Islet precursor cell (in vitro differentiated cells): ENCODE results near the gene ATAD3C.
"Not testable (repeated sequence)": the region's sequence is repeated elsewhere in the genome, so short reads cannot be mapped to it uniquely, and the experiment has no call there.

ENCODE experiments used
- DNase-seq: peaks from one replicate; pipeline ENCODE4 v3.0.0-alpha.2; 2018

The ATAD3C gene

DNA sequence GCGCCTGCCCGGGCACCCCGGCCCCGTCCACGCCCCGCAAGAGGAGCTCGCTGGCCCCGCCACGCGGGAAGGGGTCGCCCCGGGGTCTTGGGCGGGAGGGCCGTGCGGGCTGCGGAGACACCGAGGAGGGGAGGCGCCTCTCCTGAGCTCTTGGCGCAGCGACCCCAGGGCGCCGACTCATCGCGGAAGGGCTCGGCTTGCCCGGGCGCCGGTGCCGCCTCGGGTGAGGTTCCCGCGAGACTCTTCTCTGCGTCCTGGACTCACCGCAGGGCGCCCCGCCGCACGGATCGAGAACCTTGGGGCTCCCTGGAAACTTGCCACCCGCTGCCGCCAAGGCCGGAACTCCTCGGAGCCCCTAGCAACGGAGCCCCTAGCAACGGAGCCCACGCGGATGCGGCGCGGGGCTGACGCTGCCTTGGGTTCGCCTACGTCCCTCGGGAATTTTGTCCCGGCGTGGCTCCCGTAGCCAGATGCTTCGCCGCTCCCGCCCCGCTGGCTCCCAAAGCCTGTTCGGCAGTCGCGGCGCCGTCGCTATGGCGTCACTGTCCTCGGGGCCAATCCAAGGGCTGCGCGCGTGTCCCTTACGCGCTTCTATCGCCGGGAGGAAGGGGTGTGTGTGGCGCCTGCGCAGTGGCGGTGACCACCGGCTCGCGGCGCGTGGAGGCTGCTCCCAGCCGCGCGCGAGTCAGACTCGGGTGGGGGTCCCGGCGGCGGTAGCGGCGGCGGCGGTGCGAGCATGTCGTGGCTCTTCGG is 62.2 kb downstream of the ATAD3C start, which contains the start of gene ATAD3A:
Gene ATAD3A, plus strand, starts transcription at position 630 of the 753 bp plus-strand sequence. Its CDS starts 107 bp downstream, at position 737.
- DNase-seq, result peak; percentile 98

DNA sequence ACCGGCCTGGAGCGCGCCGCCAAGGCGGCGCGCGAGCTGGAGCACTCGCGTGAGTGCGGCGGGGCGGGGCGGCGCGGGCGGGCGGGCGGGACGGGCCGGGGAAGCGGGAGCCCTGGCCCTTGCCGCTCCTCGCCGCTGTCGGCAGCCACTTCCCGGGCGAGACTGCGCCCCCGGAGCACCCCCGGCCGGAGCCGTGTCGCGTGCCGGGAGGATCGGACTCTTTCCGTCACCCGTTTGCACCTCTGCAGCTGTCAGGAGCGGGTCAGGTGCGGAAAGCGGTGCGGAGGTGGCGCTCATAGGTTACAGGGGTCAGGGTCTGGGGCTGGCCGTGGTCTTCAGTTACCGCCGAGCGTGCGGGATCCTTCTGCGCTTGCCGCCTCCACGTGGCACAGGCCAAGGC is 62.9 kb downstream of the ATAD3C start:
- not testable (repeated sequence) for DNase-seq

DNA sequence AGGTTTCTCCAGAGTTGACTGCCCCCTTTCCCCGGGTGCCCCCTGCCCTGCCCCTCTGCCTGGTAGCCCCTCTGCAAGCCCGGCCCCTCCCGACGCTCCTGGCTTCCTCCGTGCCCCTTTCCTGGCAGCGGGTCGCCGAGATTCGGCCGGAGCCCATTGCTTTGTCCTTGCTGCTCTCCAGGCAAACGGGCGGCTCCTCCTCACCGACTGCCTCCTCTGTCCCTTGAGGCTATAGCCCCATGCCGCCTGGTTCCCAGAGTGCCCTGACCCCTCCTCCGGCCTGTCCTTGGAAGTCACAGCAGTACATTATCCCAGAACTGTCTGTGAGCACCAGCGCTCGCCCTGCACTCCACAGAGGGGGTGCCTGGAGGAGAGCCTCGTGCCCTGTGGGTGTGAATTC is 64.2 kb downstream of the ATAD3C start:
- not testable (repeated sequence) for DNase-seq

DNA sequence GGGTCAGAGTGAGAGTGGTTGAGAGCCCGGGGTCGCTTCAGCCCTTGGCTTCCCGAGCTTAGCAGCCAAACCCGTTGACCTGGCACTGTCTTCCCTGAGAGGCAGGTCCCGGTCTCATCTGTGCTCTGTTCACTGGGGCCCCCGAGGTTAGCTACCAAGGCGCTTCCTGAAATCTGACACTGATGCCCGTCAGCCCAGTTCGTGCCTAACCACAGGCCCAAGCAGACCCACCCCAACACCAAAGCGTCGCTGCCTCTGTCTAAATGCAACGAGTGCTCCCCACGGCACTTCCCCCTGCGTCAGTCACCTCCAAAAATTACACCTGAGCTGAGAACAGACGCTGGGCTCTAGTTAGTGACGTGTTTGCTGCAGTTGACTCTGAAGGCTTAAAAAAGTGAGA is 64.9 kb downstream of the ATAD3C start:
- DNase-seq, result not testable (repeated sequence)

DNA sequence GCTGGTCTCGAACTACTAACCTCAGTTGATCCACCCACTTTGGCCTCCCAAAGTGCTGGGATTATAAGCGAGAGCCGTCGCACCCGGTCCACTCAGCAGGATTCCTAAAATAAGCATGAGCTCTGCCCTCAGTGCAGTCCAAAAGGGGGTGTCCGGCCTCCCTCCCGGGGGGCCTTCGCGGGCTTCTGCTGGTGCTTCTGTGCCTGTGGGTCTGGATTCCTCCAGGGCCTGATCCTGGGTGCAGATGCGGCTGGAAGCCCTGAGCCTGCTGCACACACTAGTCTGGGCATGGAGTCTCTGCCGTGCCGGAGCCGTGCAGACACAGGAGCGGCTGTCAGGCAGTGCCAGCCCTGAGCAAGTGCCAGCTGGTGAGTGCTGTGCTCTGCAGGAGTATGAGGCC is 67.4 kb downstream of the ATAD3C start:
- DNase-seq, result not testable (repeated sequence)

DNA sequence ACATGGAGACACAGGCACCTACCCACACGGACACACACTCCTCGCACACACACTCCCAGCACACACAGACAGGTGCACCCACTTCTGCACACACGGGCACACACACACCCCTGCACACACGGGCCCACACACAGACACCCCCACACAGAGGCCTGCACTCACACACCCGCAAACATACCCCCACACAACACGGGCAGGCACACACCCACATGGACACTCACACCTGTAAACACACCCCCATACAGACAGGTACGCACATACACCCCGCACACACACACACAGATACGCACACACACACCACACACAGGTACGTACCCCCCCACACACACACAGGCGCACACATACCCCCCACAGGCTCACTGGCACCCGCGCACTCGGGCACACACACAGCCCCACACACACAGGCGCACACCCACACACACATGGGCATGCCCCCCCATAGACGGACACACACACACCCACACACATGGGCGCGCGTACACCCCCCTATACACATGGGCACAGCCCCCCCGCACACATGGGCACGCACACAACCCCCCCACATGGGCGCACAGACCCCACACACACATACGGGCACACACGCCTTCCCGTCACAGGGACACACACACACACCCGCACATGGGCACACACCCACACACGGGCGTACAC is 68.6 kb downstream of the ATAD3C start:
- DNase-seq, result no peak

DNA sequence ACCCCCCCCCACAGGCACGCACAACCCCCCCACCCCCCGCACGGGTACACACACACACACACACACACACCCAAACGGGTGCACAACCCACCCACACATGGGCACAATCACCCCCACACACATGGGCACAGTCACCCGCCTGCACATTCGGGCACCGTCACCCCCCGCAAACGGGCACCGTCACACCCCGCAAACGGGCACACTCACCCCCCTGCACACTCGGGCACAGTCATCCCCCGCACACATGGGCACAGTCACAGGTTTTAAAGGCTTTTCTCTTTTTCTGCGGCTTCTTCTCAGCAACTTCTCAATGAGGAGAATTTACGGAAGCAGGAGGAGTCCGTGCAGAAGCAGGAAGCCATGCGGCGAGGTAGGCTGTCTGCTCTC is 69.1 kb downstream of the ATAD3C start:
- not testable (repeated sequence) for DNase-seq
